Thyroid gland (tissue), 4 donors: ENCODE data around the gene HERPUD1.

Experiments used
- CTCF ChIP-seq, 6 experiments: fragments of 200-600 bp in 3 of 6; fragments of 450-650 bp in 3 of 6; sonication (generic) in 3 of 6; IDR thresholded peaks; one replicate each; pipeline ENCODE4 v1.5.1; 2016 to 2019; ENCODE audit warnings: antibody characterized with exemption in 6 of 6, mild to moderate bottlenecking in 2 of 6, inconsistent platforms in 1 of 6, moderate library complexity in 1 of 6
- POLR2A ChIP-seq, 2 donors: fragments of 450-650 bp; IDR thresholded peaks; one replicate each; pipeline ENCODE4 v1.6.1; 2017; ENCODE audit warnings: antibody characterized with exemption in 2 of 2, mild to moderate bottlenecking in 2 of 2, moderate library complexity in 1 of 2

GRCh38 chr16:56914896-56915295 lies 17.0 kb upstream of the HERPUD1 start:
- TF ChIP-seq CTCF (IDR thresholded peaks at IDR 0.05) (no peak), POLR2A (IDR thresholded peaks at IDR 0.05) (no peak)
